Neural crest cell (in vitro differentiated cells): ENCODE data around the gene INSM1. TPM values are rescaled to one million over a fixed set of nuclear protein-coding genes. Genes with fewer than 3 reads are reported as not detected.

Experiments
- DNase-seq: peaks from one replicate; pipeline ENCODE4 v3.0.0; 2021; ENCODE audit warnings: low read depth, mixed read lengths, low spot score
- H3K27ac Mint-ChIP-seq: one replicate; pipeline ENCODE4 v1.8.0; 2021; ENCODE audit warnings: mild to moderate bottlenecking, mixed read lengths; ENCODE audit not compliant: unreplicated experiment
- H3K27me3 Mint-ChIP-seq: 2 replicates; pipeline ENCODE4 v1.8.0; 2021; ENCODE audit warnings: low read depth, mild to moderate bottlenecking, mixed read lengths
- H3K36me3 Mint-ChIP-seq: 2 replicates; pipeline ENCODE4 v1.8.0; 2021; ENCODE audit warnings: low read depth, mild to moderate bottlenecking, mixed read lengths
- H3K4me1 Mint-ChIP-seq: 2 replicates; pipeline ENCODE4 v1.8.0; 2021; ENCODE audit warnings: mixed read lengths
- H3K4me3 Mint-ChIP-seq: one replicate; pipeline ENCODE4 v1.8.0; 2021; ENCODE audit warnings: mild to moderate bottlenecking, mixed read lengths
- H3K9me3 Mint-ChIP-seq: 2 replicates; pipeline ENCODE4 v1.8.0; 2021; ENCODE audit warnings: mixed read lengths
- CTCF ChIP-seq: fragments of 200-600 bp; sonication (generic); conservative IDR thresholded peaks from 2 replicates; pipeline ENCODE4 v1.5.0; 2021; ENCODE audit warnings: antibody characterized with exemption, mild to moderate bottlenecking
- total RNA-seq: library from RNA; stranded (reverse); gene quantifications from 2 replicates; pipeline ENCODE4 v1.2.1, GENCODE V29; 2021

Gene INSM1
- total RNA-seq, 1 donor from 2014 or later: 22.6 TPM

GRCh38 chr20:20327746-20328145 lies 40.2 kb upstream of the INSM1 start:
- Mint-ChIP-seq H3K4me1 (peaks cover 9% of the 10 kb centered on the region), H3K9me3 (no peaks in the 10 kb centered on the region), H3K36me3 (no peaks in the 10 kb centered on the region), H3K27ac (no peak overlapping the region), H3K4me3 (no peak overlapping the region), H3K27me3 (peaks cover 3% of the 10 kb centered on the region)
- TF ChIP-seq CTCF: no peak
- no peak for DNase-seq

DNA sequence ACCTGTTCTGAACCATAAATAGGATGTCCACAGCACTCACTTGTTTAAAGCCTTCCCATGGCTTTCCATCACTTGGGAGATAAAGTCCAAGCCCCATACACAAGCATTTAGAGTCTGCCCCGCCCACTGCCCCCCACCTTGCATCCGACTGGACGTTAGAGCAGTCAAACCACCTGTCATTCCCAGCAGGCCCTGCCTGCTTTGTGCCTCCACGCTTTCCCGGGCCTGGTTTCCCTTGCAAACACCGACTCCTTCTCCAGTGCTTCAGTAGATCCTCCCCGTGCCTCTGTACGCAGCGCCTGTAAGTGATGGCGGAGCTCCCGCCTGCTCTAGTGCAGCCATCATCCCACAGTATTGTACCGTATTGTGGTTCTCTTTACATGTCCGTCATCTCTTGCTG lies 38.3 kb upstream of the INSM1 start:
- H3K4me1 Mint-ChIP-seq: peaks cover 9% of the 10 kb centered on the region
- H3K27ac Mint-ChIP-seq: no peak overlapping the region

DNA sequence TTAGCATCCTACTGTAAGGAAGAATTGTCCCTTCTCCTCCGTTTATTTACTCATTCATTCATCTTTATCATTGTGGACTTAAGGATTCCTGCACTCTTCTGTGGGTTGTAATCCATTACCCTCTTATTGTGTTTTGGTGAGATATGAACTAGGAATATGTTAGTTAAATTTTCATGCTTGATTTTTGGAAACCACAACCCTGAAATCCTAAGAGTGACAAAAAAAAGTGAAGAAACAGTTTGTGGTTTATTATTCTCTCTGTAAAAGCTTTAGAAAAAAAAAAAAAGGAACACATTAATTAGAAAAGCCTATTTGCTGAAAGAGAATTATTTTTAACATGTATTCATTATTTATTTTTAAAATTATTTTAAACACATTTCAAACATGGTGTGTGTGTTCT lies 36.7 kb upstream of the INSM1 start:
- DNase-seq: no peak
- Mint-ChIP-seq H3K27me3 (no peaks in the 10 kb centered on the region), H3K4me1 (peaks cover 9% of the 10 kb centered on the region), H3K4me3 (no peak overlapping the region), H3K36me3 (no peaks in the 10 kb centered on the region), H3K27ac (no peak overlapping the region), H3K9me3 (no peaks in the 10 kb centered on the region)
- no peak for TF ChIP-seq CTCF

More for the DNA sequence above, 38.3 kb upstream of the INSM1 start:
- Mint-ChIP-seq H3K9me3 (no peaks in the 10 kb centered on the region), H3K36me3 (no peaks in the 10 kb centered on the region), H3K4me3 (no peak overlapping the region), H3K27me3 (peaks cover 3% of the 10 kb centered on the region)
- no peak for DNase-seq
- no peak for TF ChIP-seq CTCF

- Mint-ChIP-seq H3K4me1 (peaks cover 9% of the 10 kb centered on the region), H3K27ac (peak overlapping the region; percentile 37), H3K27me3 (no peaks in the 10 kb centered on the region), H3K4me3 (no peak overlapping the region), H3K9me3 (peaks cover under 1% of the 10 kb centered on the region), H3K36me3 (no peaks in the 10 kb centered on the region)
- no peak for DNase-seq
- TF ChIP-seq CTCF: no peak
These were observed 36.1 kb upstream of the INSM1 start for GRCh38 chr20:20331817-20332216.

DNA sequence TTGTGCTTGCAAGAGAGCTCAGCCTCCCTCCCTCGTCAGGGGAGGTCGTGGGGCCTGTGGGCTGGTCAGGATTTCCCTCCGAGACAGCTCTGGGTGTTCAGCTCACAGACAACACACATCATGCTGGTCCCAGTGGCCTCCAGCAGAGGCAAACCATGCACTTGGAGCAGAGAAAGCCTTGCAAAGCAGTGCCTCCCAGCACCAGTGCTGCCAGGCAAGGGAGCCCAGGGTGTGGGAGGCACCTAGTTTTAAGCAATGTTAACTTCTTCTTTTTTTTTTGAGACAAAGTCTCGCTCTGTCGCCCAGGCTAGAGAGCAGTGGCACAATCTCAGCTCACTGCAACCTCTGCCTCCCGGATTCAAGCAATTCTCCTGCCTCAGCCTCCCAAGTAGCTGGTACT lies 34.0 kb upstream of the INSM1 start:
- H3K27ac Mint-ChIP-seq: no peak overlapping the region
- H3K4me1 Mint-ChIP-seq: peaks cover 9% of the 10 kb centered on the region
- no peak for TF ChIP-seq CTCF
- no peaks in the 10 kb centered on the region for H3K27me3 Mint-ChIP-seq
- H3K9me3 Mint-ChIP-seq: peaks cover 3% of the 10 kb centered on the region
- no peak for DNase-seq
- H3K4me3 Mint-ChIP-seq: no peak overlapping the region
- H3K36me3 Mint-ChIP-seq: no peaks in the 10 kb centered on the region

DNA sequence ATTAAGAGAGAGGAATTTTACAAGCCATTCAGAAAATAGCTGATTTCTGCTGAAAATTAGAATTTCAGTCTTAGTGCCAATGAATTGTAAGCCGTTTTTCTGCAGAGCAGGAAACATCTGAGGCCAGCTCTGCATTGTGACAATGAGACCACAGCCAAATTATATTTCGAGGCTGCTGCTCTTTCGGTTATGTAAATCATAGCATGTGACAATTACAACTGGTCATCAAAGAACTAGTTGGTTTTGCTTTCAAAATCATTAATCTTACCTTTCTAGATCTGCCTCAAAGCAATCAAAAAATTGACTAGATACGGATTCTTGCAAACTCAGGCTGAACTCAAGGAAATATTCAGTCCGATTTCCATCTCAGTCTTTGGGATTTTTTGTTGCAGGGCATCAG lies 33.4 kb upstream of the INSM1 start:
- Mint-ChIP-seq H3K27me3 (no peaks in the 10 kb centered on the region), H3K4me3 (no peak overlapping the region), H3K9me3 (peaks cover 3% of the 10 kb centered on the region), H3K36me3 (no peaks in the 10 kb centered on the region), H3K4me1 (peaks cover 9% of the 10 kb centered on the region), H3K27ac (no peak overlapping the region)
- TF ChIP-seq CTCF: no peak
- no peak for DNase-seq
